HG02759 (cell line): ENCODE results near the gene CAPN7.

ENCODE experiments used
- ATAC-seq: cut with Tn5 transposase; IDR thresholded peaks from one replicate; pipeline ENCODE4 v1.9.1; 2021; ENCODE audit warnings: mild to moderate bottlenecking, moderate library complexity; ENCODE audit not compliant: unreplicated experiment

Gene CAPN7

GRCh38 chr3:15294929-15295328, 88.9 kb downstream of the CAPN7 start:
- ATAC-seq = no peak

- ATAC-seq = no peak
Measured at GRCh38 chr3:15295506-15295905, 89.5 kb downstream of the CAPN7 start.

- ATAC-seq = no peak
Measured at GRCh38 chr3:15297608-15298350, 91.7 kb downstream of the CAPN7 start.

- ATAC-seq = no peak
Measured at GRCh38 chr3:15298504-15298903, 92.5 kb downstream of the CAPN7 start.

GRCh38 chr3:15299036-15299435, 93.0 kb downstream of the CAPN7 start:
- no peak for ATAC-seq

- no peak for ATAC-seq
Measured at GRCh38 chr3:15300323-15301078, 94.5 kb downstream of the CAPN7 start.

GRCh38 chr3:15301761-15302160, 95.7 kb downstream of the CAPN7 start:
- ATAC-seq = no peak
